Measurements from ENCODE around the gene DENND1A.

Gene DENND1A

DNA sequence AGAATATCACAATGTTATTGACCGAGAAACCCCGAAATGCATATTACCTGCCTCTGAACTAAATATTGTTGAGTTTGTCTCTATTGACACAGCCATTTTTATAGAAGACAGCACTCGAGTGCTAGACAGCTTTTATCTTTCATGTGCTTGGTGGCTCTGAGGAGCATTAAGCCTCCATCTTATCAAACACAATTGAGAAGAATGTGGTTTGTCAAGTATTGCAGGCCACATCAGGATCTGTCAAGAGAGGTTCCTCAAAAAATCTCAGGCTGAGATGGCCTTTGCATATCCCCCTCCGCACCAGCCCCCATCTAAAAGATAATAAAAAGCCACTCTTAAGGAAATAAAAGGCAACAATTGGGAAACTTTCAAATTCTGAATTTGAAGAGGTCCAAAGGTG is 284.8 kb downstream of the DENND1A start:
- H3K4me3 ChIP-seq (ENCODE audit: low read depth, low read length) = no peak overlapping the region
- DNase-seq (ENCODE audit: low read depth) = no peak
- no peak for TF ChIP-seq CTCF (IDR thresholded peaks at IDR 0.05; ENCODE audit: control insufficient read depth, extremely low read depth, insufficient read depth)

- no peak overlapping the region for H3K4me3 ChIP-seq (ENCODE audit: low read depth, low read length)
- no peak for DNase-seq (ENCODE audit: low read depth)
- no peak for TF ChIP-seq CTCF (IDR thresholded peaks at IDR 0.05; ENCODE audit: control insufficient read depth, extremely low read depth, insufficient read depth)
These were observed 286.4 kb downstream of the DENND1A start for GRCh38 chr9:123643518-123643917.

GRCh38 chr9:123642291-123643278 is 287.3 kb downstream of the DENND1A start:
- peak; percentile 37 for DNase-seq (ENCODE audit: low read depth)
- H3K4me3 ChIP-seq (ENCODE audit: low read depth, low read length) = no peak overlapping the region
- no peak for TF ChIP-seq CTCF (IDR thresholded peaks at IDR 0.05; ENCODE audit: control insufficient read depth, extremely low read depth, insufficient read depth)

DNA sequence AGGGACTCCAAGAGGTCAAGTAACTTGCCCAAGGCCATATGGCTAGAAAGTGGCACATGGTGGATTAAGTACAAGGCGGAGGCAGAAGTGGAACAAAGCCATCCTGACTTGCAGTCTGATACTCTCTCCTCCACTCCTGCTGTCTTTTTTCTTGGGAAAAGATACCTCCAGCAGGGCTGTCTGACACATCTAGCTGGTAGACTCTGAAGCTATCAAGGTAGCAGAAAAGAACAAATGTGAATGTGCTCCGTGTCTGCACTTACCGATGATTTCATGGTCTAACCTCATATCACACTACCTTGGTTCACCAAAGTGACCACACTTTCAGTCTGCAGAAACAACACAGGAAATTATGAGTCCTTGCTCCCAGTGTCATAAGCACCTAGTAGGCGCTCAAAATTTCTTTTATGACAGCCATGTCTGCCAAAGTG is 289.1 kb downstream of the DENND1A start:
- H3K4me3 ChIP-seq (ENCODE audit: low read depth, low read length) = no peak overlapping the region
- DNase-seq (ENCODE audit: low read depth) = no peak
- TF ChIP-seq CTCF (IDR thresholded peaks at IDR 0.05; ENCODE audit: control insufficient read depth, extremely low read depth, insufficient read depth) = no peak

DNA sequence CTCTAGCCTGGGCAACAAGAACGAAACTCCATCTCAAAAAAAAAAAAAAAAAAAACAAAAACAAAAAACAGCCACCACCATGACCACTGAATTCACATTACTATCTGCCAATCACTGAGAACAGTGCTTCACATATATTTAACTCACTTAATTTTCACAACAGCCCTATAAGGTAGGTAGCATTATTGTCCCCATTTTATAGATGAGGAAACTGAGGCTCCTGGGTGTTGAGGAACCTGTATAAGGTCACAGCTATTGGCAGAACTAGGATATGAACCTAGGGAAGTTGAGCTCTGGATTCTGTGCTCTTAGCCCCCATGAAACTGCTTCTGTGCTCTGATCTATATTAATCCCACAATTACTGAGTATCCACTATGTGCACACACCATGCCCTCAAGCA is 290.2 kb downstream of the DENND1A start:
- H3K4me3 ChIP-seq (ENCODE audit: low read depth, low read length) = no peak overlapping the region
- TF ChIP-seq CTCF (IDR thresholded peaks at IDR 0.05; ENCODE audit: control insufficient read depth, extremely low read depth, insufficient read depth) = no peak
- no peak for DNase-seq (ENCODE audit: low read depth)

GRCh38 chr9:123637945-123638634 is 291.8 kb downstream of the DENND1A start:
- TF ChIP-seq CTCF (IDR thresholded peaks at IDR 0.05; ENCODE audit: control insufficient read depth, extremely low read depth, insufficient read depth) = no peak
- no peak overlapping the region for H3K4me3 ChIP-seq (ENCODE audit: low read depth, low read length)
- DNase-seq (ENCODE audit: low read depth) = no peak

Data from LNCaP clone FGC (cell line).